Sciatic nerve (tissue), 2 donors: ENCODE results near the gene FGF9. TPM values are rescaled to one million over a fixed set of nuclear protein-coding genes. Genes with fewer than 3 reads are reported as not detected.

Source experiments
- ATAC-seq: fragments of 200-7000 bp; cut with Tn5 transposase; one replicate; pipeline ENCODE4 v1.9.1; 2020; ENCODE audit warnings: mild to moderate bottlenecking, moderate library complexity
- DNase-seq: peaks from one replicate; pipeline ENCODE4 v3.0.0-alpha.2; 2020; ENCODE audit warnings: low spot score
- intact Hi-C: fragments of 100-400 bp; cut with DNase I; formaldehyde crosslinking; loops from one replicate; pipeline ENCODE4 v1.14.2; 2022
- total RNA-seq: library from RNA; stranded (reverse); fragmentation: NEBNext Ultra II Directional; extraction: Animal tissue kit (Norgen Biotek cat#: 25700); gene quantifications from one replicate; pipeline ENCODE4 v1.2.1, GENCODE V29; 2021
- donor health status: DM: no; HTN: no; CAD: no.
- donor health status: DM: no; HTN: no; CAD: no.

Gene FGF9
- total RNA-seq, 1 donor from 2014 or later, result 2.1 TPM

DNA sequence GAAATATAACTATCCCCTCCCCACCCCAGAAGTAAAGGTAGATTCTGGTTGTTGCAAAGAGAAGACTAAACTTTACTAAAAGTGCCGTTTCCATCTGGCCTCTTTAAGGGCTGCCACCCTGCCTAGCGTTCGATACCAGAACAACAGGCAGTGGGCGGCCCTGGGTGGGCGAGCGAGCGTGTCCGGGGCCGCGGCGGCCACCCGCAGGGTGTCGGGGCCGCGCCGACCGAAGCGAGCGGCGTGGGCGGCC, 2.6 kb downstream of the FGF9 start:
- intact Hi-C loops, result no loop called here
- DNase-seq (no peak), ATAC-seq (no peak)

DNA sequence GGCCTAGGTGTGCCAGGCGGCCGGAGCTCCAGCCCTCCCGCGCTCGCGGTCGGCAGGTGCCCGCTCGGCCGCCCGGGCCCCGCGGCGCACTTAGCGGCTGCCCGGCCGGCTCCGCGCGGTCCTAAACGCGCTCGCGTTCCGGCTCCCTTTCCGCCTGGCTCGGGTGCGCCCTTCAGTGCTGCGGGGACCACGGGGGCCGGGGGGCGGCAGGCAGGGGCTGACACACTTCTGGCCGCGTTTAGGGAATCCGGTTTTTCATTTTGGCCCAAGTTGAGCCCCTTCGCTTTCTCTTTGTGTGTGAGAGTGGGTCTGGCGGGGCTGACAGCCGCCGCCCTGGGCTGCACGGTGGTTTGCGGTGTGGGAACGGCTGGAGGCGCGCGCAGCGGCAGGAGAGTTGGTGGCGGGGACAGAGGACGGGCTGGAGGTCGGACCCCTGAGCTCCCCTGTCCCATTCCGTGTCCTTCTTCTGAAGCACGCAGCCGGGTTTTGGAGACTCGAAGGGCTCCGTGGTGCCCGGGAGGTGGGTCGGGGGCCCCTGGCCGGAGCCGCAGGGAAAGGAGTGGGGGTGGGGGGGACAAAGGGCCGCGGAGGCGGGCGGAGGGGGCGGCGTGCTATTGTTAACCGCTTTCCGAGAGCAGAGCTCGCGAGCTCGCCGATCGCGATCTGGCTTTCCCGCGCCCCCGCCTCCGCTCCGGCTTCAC, 3.1 kb downstream of the FGF9 start:
- DNase-seq (no peak), ATAC-seq (peak; percentile 35)
- intact Hi-C loops, result no loop called here

DNA sequence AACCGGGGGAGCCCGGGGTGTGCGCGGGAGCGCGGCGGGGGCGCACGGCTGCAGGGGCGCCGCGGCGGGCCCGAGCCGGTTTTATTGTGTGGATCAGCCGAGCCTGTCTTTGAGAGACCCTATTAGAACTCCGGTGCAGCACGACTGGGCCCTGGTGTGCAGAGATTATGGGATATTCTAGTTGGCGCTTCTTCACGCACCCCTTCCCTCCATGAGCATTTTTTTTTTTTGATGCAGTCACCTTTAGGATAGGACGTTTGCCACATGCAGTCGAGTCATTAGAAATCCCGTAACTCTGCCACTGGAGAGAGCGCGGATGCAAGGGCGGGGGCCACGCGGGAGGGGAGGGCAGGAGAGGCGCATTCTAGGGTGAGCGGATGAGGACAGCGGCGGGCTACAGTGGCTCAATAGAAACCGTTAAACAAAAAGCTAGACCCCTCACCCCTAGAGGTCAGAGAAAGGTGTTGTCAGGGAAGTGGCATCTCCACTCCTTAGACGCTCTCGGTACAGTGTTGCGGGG, 3.7 kb downstream of the FGF9 start:
- ATAC-seq (no peak), DNase-seq (no peak)
- intact Hi-C loops, result no loop called here

DNA sequence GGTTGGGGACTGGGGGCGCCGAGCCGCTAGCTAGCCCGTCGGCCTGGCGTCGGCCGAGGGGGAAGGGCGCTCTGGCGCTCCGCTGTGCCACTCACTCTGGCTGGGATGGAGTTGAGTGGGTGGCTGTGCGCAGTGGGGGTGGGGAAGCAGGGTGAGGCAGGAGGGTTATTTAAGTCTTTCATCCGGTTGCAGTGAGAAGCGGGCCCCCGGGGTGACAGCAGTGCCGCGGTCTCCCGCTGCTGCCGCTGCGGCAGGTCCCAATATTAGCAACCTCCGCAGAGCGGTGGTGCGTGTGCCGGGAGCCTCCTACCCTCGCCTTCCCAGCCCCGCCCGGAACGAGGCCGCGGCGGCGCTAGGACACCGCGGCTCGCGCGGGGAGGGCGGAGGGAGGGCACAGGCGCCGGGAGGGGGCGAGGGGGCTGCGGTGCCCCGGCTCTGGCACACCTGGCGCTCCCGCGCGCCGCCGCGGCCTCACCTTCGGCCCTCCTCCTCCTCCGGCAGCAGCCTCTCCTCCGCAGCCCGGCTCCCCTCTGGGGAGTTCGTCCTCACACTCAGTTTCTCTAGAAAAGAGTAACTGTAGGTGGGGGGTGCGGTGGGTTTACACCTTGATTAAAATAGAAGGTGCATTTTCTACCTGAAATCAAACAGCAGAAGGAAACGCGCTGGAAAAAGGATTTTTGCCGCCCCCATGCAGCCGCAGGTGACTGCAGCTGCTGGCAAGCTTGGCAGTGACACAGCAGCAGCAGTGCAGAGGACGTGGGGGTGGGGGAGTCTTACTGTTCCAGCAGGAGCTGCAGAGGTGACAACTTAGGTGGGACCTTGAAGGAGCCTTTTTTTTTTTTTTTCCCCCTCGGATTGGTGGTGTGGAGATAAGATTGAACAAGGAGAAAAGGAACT, 4.5 kb downstream of the FGF9 start:
- ATAC-seq, result no peak
- intact Hi-C loops, result no loop called here
- DNase-seq, result no peak

DNA sequence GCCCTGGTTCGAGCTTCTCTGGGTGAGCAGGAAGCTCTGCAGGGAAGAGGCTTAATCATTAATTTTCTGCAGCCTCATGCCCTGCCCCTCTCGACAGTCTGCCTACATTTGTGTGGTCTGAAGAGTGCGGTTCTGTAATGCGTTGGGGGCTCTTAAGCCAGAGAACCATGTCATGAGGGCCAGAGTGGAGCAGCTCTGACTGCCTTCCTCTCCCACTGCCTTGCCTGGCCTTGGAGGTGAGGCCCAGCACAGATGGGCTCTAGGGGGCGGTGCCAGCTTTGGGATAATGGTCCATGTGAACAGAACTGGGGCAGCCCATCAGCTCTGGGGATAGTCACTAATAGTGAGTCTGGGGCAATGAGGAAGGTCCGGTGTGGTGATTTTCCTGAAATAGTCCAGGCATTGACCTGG, 5.7 kb downstream of the FGF9 start:
- no peak for DNase-seq
- intact Hi-C loops, result no loop called here
- no peak for ATAC-seq

DNA sequence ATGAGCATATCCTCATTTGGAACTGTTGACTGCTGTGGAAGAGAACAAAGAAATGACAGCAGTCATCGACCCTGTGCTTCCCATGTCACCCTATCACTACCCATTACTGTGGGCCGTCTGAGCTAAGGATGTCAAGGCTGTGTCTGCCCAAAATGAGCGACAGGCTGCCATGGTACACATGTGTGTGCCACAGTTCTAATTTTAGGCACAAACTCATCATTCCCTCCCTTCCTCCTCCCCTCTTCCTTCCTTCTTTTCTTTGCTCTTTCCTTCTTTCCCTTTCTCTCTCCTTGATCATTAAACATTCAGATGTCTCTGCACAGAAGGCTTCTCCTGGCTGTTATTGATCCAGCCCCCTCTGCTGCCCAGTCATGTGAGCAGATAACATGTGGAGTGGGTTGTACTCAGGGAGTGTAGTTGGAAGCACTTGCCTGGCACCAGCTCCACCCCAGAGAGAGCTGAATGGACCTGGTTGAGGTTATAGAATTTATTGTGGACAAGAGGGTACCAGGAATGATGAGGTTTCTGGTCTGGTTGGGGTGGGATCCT, 6.3 kb downstream of the FGF9 start:
- no peak for ATAC-seq
- DNase-seq, result no peak
- intact Hi-C loops, result no loop called here

DNA sequence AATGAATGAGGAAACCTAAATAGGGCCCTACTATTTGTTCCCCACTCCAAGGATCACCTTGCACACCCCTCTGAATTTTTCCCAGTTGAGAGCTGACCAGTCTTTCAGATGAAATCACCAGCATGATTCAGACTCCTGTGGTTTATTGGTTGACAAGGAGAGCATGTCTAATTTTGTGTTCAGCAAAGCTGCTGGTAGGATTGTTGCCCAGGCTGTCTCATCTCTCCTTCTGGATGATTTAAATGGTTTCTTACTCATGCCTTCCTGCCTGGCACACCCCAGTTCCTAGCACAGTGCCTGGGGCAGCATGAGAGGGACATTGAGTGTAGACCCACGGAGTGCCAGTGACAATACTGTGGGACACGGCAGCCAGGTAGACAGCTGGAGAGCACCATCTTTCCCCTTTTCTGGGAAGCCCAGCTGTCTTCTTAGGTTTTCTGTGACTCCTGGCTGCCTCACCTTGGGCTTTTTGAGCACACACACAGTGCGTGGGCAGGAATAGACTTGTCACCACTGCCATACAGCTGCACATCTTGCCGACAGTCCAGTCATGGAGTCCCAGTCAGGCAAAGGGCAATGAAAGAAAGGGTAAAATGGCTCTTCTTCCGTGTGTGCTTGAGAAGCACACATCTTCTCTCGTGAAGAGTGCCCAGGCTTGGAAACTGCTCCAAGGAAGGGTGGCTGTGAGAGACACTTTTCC, 12.3 kb downstream of the FGF9 start:
- intact Hi-C loops, result no loop called here
- ATAC-seq, result no peak
- no peak for DNase-seq

DNA sequence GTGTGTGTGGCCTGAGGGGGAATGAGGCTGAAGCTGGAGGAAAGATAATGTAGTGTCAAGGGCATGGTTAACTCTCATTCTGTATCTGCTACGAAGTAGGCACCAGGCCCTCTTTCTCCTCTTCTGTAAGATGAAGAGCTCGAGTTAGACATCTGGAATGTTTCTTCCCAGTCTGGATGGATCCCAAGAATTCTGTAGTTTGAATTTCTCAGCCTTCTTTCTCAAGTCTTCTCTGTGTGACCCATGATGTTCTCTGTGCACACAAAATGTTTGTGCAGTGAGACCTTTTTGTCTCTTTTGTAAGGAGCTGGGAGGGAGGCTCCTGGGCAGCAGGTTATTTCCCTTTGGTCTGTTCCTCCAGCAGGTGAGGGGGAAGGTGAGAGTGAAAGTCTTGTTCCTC, 13.7 kb downstream of the FGF9 start:
- ATAC-seq (no peak), DNase-seq (no peak)
- intact Hi-C loops, result no loop called here

DNA sequence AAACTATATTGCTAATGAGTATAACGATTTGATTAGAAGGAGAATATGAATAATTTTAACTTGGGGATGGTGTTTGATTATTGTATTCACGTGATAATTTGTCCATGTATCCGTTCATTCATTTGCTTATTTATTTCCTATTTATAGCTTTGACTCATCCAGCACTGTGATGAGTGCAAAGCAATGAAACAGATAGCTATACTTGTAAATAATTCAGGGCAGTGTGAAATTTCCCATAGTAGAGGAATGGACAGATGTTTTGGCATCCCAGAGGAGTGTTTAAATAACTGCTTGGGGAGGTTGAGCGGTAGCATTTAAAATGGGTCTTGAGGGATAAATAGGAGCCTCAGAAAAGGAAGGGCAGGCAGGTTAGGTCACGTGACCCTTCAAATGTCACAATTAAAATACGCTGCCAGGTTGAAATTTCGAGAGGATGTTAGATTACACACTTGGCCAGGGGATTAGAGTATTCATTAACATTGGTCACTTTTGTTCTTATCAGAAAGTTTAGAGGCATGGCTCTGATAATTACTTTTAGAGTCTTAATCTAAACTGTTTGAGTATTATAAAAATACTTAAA, 14.7 kb downstream of the FGF9 start:
- intact Hi-C loops, result no loop called here
- ATAC-seq (no peak), DNase-seq (no peak)

DNA sequence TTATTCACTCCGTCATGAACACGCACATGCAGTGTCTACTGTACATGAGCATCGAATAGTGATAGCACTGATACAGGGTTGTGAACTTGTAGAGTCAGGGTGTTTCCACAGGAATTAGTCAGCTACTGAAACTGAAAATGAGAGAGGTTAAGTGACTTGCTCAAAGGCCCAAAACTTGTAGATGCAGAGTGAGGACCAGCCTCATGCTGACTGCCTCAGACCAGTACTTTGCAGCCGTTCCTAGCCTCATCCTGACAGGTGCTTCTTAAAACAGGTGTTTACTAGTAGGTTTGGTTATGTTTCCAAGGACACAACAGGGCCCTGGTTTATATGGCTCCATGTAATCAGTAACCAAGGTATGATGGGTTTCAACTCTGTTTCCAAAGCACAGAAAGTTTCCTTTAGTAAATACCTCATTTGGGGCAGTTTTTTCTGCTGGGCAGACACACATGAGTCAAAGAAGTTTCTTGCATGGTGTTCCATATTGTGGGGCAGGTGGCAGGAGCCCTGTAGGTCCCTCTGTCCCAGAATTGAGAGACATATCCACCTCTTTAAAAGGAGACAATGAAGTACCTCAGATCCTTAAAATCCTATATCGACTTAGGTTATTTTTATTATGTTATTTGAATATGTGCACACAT, 16.0 kb downstream of the FGF9 start:
- DNase-seq (no peak), ATAC-seq (no peak)
- intact Hi-C loops, result no loop called here

DNA sequence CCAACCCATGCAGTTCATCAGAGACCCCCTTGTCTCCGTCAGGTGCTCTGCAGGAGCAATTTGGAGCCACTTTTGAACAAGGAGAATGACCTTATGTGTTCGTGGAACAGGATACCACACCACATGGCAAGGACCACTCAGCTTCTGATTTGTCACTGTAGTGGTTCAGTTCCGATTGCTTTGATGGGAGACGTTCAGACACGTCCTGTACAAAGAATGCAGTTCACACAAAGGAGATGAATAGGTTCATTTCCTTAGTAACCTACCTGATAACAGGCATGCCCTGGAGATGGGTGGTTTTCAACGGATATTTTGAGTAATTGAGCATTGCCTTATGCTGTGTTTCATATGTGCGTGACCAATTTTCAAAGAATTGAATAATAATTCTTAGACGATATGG, 17.2 kb downstream of the FGF9 start:
- intact Hi-C loops, result no loop called here
- DNase-seq (no peak), ATAC-seq (no peak)

DNA sequence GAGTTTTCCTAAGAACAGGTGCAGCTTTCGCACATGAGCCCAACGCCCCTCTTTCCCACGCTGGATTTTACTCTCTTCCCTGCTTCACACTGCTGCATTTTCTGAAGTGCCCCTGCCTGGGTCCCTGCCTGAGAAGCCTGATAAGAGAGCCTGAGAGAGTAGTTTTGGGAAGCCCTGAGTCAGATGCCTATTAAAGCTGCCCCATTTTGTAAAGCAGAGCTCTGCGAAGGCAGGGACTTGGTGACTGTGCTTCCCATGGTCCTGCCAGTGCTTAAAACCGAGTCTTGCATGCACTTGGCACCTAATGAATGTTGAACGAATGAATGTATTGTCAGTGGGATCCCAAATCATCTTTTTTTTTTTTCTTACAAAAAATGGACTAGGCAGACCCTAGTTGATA, 18.2 kb downstream of the FGF9 start:
- DNase-seq (no peak), ATAC-seq (no peak)
- intact Hi-C loops, result no loop called here

DNA sequence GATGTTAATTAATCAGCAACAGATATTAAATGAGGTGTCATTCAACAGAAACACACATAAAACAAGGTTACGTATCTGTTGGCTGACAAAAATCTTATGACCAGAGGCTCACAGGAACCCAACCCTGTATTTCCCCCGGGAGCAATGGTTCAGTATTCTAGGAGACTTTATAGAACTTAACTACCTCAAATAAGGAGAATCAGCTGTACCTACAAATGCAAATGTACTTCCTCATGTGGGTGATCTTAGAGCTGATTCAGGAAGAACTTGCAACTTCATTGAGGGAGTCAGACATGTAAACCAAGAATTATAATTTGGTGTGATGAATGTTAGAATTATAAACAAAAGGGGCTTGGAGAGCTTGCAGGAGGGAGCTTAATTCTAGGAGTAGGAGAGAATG, 20.1 kb downstream of the FGF9 start:
- ATAC-seq, result no peak
- DNase-seq, result no peak
- intact Hi-C loops, result no loop called here

DNA sequence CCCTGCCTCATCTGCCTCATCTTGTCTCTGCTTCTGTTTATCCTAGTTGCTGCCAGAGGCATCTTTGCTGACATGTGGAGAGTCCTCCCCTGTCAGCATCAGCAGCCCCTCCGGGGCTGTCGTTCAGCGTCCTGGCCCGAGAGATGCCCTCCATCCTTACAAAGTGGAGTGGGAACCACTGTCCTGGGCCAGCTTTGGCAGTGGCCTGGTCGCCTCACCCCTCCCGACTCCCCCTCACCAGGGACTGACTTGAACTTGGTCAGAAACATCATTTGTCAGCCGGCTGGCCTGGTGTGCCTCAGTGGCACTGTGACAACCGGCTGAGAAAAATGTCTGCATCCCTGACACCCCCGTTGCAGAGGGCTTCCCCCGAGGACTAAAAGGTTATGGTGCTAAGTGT, 20.6 kb downstream of the FGF9 start:
- DNase-seq (no peak), ATAC-seq (no peak)
- intact Hi-C loops, result no loop called here

DNA sequence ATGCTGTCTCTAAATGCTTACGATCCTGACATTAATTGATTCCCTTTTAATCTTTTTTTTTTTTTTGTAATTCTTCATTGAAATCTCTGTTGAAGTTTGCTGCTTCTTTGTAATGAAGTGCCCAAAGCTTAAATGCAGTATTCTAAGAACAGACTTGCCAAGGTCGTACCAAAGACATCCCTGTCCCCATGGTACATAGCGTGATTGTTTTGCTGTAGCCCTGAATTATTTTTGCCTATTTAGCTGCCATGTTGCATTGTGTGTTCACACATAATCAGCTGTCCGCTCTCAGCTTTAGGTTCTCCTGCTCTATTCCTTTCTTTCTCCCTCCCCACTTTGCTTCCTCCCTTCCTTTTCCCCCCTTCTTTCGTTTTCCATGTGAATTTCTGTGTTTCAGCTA, 21.1 kb downstream of the FGF9 start:
- intact Hi-C loops, result no loop called here
- ATAC-seq (no peak), DNase-seq (no peak)

DNA sequence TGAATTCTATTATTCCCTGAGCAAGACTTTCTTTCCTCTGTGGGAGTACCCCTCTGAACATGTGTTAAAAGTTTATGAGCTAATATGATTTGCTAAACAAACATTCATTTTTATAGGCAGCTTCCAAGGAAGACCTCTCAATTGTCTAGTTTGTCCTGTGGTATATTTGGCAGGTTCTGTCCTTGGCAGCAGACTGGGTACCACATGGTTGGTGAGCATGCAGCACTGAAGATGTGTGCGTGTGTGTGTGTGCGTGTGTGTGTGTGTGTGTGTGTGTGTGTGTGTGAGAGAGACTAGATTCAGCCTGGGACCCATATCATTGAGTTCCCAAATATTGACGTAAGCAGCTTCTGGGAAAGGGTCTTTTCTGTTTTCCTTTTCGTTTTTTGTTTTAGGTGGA, 24.0 kb downstream of the FGF9 start:
- ATAC-seq (no peak), DNase-seq (no peak)
- intact Hi-C loops, result no loop called here

DNA sequence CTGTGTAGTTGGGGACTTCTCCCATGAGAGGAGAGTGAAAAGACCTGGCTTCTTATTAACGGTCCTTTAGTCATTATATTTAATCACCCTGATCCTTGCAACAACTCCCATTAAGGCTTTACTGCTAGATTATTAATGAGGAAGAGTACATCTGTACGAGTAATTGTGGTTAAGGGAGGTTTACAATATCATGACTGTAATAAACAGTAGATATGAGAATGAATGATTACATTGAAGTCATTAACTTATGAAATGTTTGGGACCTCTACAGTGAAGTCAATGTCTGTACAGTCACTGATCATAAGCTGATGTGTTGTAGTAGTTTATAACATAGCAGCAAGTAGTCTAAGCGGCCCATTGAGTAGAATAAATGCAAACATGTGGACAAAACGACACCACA, 24.7 kb downstream of the FGF9 start:
- DNase-seq, result no peak
- no peak for ATAC-seq
- intact Hi-C loops, result no loop called here

DNA sequence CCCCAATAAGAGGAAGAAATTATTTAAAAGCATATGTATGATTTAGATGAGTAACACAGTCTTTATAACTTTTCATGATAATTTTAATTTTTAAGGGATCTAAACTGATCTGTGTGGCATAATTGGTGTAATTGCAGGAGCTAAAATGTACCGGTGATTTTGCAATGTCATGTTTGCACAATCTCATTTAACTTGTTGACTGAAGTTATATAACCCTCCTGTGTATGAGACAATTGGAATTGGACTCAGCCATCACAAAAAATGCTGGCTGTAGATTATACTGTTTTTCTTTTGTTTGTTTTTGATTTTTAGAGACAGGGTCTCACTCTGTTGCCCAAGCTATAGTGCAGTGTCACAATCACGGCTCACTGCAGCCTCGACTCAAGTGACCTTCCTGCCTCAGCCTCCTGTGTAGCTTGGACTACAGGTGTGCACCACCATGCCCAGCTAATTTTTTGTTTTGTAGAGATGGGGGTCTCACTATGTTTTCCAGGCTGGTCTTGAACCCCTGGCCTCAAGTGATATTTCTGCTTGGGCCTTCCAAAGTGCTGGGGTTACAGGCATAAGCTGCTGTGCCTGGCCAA, 26.1 kb downstream of the FGF9 start:
- no peak for ATAC-seq
- intact Hi-C loops, result no loop called here
- DNase-seq, result no peak
